H1 (cell line): ENCODE results near the gene GNAO1. TPM values are rescaled to one million over a fixed set of nuclear protein-coding genes. Genes with fewer than 3 reads are reported as not detected.

Source experiments
- ATF3 ChIP-seq: IDR thresholded peaks from 2 replicates; pipeline ENCODE4 v1.6.1; 2011; ENCODE audit warnings: low read depth, mild to moderate bottlenecking, low read length; ENCODE audit not compliant: insufficient read depth
- SRF ChIP-seq: IDR thresholded peaks from 2 replicates; pipeline ENCODE4 v1.6.1; 2011; ENCODE audit warnings: mild to moderate bottlenecking, low read depth, low read length, moderate library complexity
- TBP ChIP-seq: IDR thresholded peaks from 2 replicates; pipeline ENCODE4 v1.6.1; 2011; ENCODE audit warnings: low read depth, low read length, improper control_type of control experiment
- polyA plus RNA-seq, 7 experiments: library from polyadenylated mRNA; depleted of rRNA in 3 of 7; stranded (reverse) in 5 of 7; unstranded in 2 of 7; fragments of >200 nt in 5 of 7; fragments of 200-250 nt in 2 of 7; gene quantifications; 1 replicate in 5 of 7; 2 replicates in 1 of 7; 4 replicates in 1 of 7; pipeline versions ENCODE4 v1.2.1 to v1.2.3, GENCODE V29; 2011 to 2013; ENCODE audit warnings: missing spikeins in 2 of 7, mixed read lengths in 2 of 7
- total RNA-seq: library from RNA; stranded (reverse); fragmentation: NEBNext Ultra II Directional; extraction: Animal tissue kit (Norgen Biotek cat#: 25700); gene quantifications from 2 replicates; pipeline ENCODE4 v1.2.1, GENCODE V29; 2021
- TF ChIP-seq, protein P1 (sequence below): IDR thresholded peaks from 2 replicates; pipeline ENCODE4 v1.6.1; 2012; ENCODE audit warnings: inconsistent platforms

Gene GNAO1
- total and polyA plus RNA-seq, 2 of the 8 experiments (the other 6 are each of a cell fraction or from before 2014, with no cell fraction given) = 6.7 to 34.4 TPM

GRCh38 chr16:56329887-56330286 is 138.6 kb downstream of the GNAO1 start (continued):
- TF ChIP-seq ATF3 (no peak), SRF (no peak), TBP (no peak)
- TF ChIP-seq, protein P1, sequence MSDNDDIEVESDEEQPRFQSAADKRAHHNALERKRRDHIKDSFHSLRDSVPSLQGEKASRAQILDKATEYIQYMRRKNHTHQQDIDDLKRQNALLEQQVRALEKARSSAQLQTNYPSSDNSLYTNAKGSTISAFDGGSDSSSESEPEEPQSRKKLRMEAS = no peak
